Heart left ventricle (tissue), 16 donors: ENCODE data around the gene FUOM. TPM values are rescaled to one million over a fixed set of nuclear protein-coding genes. Genes with fewer than 3 reads are reported as not detected.

Experiments used
- ATAC-seq, 4 donors: fragments of 200-7000 bp; cut with Tn5 transposase; one replicate each; pipeline ENCODE4 v1.9.1; 2020 to 2022; ENCODE audit warnings: moderate library complexity in 4 of 4, mild to moderate bottlenecking in 3 of 4, moderate number of reproducible peaks in 1 of 4
- DNase-seq, 5 donors: peaks; one replicate each; pipeline ENCODE4 v3.0.0-alpha.2; 2020
- H3K27ac ChIP-seq, 12 donors: fragments of 200-600 bp; sonication (generic) in 4 of 12; one replicate each; pipeline versions ENCODE4 v1.5.0 to v1.8.0; 2016 to 2022; ENCODE audit warnings: mild to moderate bottlenecking in 2 of 12
- H3K27me3 ChIP-seq, 9 donors: fragments of 200-600 bp; sonication (generic) in 2 of 9; one replicate each; pipeline versions ENCODE4 v1.5.1 to v1.8.0; 2016 to 2022; ENCODE audit warnings: mild to moderate bottlenecking in 3 of 9
- H3K36me3 ChIP-seq, 9 donors: fragments of 200-600 bp; sonication (generic) in 2 of 9; one replicate each; pipeline versions ENCODE4 v1.5.0 to v1.8.0; 2018 to 2022; ENCODE audit warnings: mild to moderate bottlenecking in 2 of 9
- H3K4me1 ChIP-seq, 12 donors: fragments of 200-600 bp; sonication (generic) in 4 of 12; one replicate each; pipeline versions ENCODE4 v1.5.0 to v1.8.0; 2016 to 2022; ENCODE audit warnings: mild to moderate bottlenecking in 3 of 12
- H3K4me3 ChIP-seq, 12 donors: fragments of 200-600 bp; sonication (generic) in 4 of 12; one replicate each; pipeline versions ENCODE4 v1.5.0 to v1.8.0; 2017 to 2022; ENCODE audit warnings: mild to moderate bottlenecking in 9 of 12, moderate library complexity in 4 of 12
- H3K9me3 ChIP-seq, 12 donors: fragments of 200-600 bp; sonication (generic) in 4 of 12; one replicate each; pipeline versions ENCODE4 v1.5.0 to v1.8.0; 2016 to 2022; ENCODE audit warnings: mild to moderate bottlenecking in 1 of 12
- POLR2A ChIP-seq, 2 donors: fragments of 450-650 bp; IDR thresholded peaks; one replicate each; pipeline ENCODE4 v1.6.1; 2017; ENCODE audit warnings: antibody characterized with exemption in 2 of 2, mild to moderate bottlenecking in 2 of 2, moderate library complexity in 2 of 2
- WGBS, 4 donors: extraction: QIAGEN DNeasy Blood & Tissue Kit in 2 of 4; methylation state at CpG; one replicate each; pipeline versions ENCODE4 v1.1.5 to v1.1.7; 2013 to 2018; 5-methylcytosine and 5-hydroxymethylcytosine counted together
- intact Hi-C, 10 donors: fragments of 100-400 bp; cut with DNase I; formaldehyde crosslinking; loops; one replicate each; pipeline versions ENCODE4 v1.11.1 to v1.14.2; 2022
- long read RNA-seq, 3 donors: library from polyadenylated mRNA; unstranded; transcript quantifications; one replicate each; pipeline ENCODE4 v2.0.0, GENCODE V29; 2020 to 2021
- polyA plus RNA-seq, 2 donors: library from polyadenylated mRNA; stranded (reverse); fragments of 200-250 nt; gene quantifications; one replicate each; pipeline ENCODE4 v1.2.3, GENCODE V29; 2013
- total RNA-seq, 9 donors: library from RNA; depleted of rRNA in 2 of 9; stranded (reverse); fragments of >200 nt in 2 of 9; fragmentation: NEBNext Ultra II Directional in 3 of 9; extraction: Animal tissue kit (Norgen Biotek cat#: 25700) in 3 of 9; gene quantifications; one replicate each; pipeline versions ENCODE4 v1.1.0 to v1.2.4, GENCODE V29; 2016 to 2023
- TF ChIP-seq, protein P1 (sequence below), 12 donors: fragments of 200-600 bp; sonication (generic) in 4 of 12; IDR thresholded peaks; one replicate each; pipeline versions ENCODE4 v1.5.0 to v1.8.0; 2018 to 2022; ENCODE audit warnings: antibody characterized with exemption in 12 of 12, mild to moderate bottlenecking in 5 of 12
- donor health status: ischemic (EF 13 %, LVEDD 7.1; RV severe dilation, severe dysfunction).
- donor health status: healthy with polysubstance abuse.
- donor health status: DM: no; HTN: yes; CAD: no.
- donor health status: DM: no; HTN: no; CAD: no.
- donor health status: ischemic (EF 25% LVEDD 6.9; RV normal size, moderate dysfunction).
- donor health status: ischemic (EF 25% LVEDD 5.7; RV mildly dilated, moderate dysfunction).
- donor health status: healthy.
- donor health status: DM: yes; HTN: yes; CAD: no.
- donor health status: ischemic (EF 35%, LVEDD 5.7; RV mildly dilated, moderate dysfunction).
- donor health status: nonischemic (EF 11% LVEDD 7.7; RV severe dilation, severe dysfunction).
- donor health status: DM: yes; HTN: yes; CAD: no.
- donor health status: PGD.
- donor health status: ischemic (EF 29% LVEDD 5.4; RV normal size, mild dysfunction).
- donor health status: nonischemic (EF 23%, LVEDD 6.1; RV moderate dilation, normal function).

FUOM gene, protein sequence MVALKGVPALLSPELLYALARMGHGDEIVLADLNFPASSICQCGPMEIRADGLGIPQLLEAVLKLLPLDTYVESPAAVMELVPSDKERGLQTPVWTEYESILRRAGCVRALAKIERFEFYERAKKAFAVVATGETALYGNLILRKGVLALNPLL
- total RNA-seq (10 to 100 TPM in 2 of 9 donors, 1 to 10 TPM in 7; 4.3 to 24.1 (median 8.0) TPM), polyA plus RNA-seq (10 to 100 TPM in 1 of 2 donors, 1 to 10 TPM in 1; 8.6 to 16.0 TPM)
- long read RNA-seq, donor 1, partial matches to known transcripts: 1 of 8 reads
- long read RNA-seq, donor 1, other reads (novel, unspliced or antisense): 3 of 8 reads
- long read RNA-seq, donor 2, partial matches to known transcripts: 3 of 6 reads
- long read RNA-seq, donor 2, other reads (novel, unspliced or antisense): 1 of 6 reads
- long read RNA-seq, donor 3, partial matches to known transcripts: 0 of 4 reads
- long read RNA-seq, donor 3, other reads (novel, unspliced or antisense): 1 of 4 reads

DNA sequence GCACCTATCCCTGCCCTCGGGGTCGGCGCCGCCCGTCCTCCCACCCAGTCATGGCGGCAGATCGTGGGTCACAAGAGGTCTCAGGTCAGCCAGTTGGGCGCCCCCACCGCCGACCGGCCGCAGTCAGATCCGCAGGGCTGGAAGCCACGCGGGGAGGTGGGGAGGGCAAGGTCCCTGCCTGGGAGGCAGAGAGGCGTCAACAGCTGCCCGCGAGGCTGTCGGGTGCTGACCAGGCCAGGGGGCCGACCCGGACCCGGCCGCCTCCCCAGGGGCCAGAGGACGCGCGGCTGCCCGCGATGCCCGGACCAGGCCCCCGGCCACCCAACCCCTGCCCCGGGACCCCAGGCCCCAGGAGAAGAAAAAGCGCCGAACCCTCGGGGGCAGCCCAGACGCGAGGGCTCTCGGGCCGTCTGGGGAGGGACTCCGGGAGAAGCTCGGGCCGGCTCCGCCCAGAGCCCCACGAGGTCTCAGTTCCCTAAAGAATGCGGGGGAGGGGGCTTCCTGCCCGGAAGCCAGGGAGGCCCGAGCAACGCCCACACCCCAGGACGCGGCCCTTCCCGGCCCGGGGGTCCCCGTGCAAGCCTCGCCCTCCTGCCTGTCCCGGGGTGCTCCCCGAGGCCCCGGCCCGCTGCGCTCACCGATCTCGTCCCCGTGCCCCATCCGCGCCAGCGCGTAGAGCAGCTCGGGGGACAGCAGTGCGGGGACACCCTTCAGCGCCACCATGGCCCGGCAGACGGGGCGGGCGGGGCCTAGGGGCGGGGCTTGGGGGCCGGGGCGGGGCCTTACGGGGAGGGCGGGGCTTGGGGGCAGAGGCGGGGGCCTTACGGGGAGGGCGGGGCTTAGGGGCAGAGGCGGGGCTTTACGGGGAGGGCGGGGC is at the start of gene FUOM:
FUOM (minus strand) TSS at position 735 of the 877 bp plus-strand sequence; CDS start at position 723, 12 bp downstream.
- TF ChIP-seq, protein P1, sequence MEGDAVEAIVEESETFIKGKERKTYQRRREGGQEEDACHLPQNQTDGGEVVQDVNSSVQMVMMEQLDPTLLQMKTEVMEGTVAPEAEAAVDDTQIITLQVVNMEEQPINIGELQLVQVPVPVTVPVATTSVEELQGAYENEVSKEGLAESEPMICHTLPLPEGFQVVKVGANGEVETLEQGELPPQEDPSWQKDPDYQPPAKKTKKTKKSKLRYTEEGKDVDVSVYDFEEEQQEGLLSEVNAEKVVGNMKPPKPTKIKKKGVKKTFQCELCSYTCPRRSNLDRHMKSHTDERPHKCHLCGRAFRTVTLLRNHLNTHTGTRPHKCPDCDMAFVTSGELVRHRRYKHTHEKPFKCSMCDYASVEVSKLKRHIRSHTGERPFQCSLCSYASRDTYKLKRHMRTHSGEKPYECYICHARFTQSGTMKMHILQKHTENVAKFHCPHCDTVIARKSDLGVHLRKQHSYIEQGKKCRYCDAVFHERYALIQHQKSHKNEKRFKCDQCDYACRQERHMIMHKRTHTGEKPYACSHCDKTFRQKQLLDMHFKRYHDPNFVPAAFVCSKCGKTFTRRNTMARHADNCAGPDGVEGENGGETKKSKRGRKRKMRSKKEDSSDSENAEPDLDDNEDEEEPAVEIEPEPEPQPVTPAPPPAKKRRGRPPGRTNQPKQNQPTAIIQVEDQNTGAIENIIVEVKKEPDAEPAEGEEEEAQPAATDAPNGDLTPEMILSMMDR (IDR thresholded peaks at IDR 0.05): no peak
- TF ChIP-seq POLR2A (IDR thresholded peaks at IDR 0.05): peak in 1 of 2 donors; percentile 37
- peak within 1 kb of the TSS; percentile 47 to 85 (median 66) for H3K4me3 ChIP-seq
- DNase-seq (peak; percentile 68 to 83 (median 70)), ATAC-seq (peak; percentile 18 to 81 (median 71))
- peak within 1 kb of the TSS; percentile 50 to 84 (median 74) for H3K27ac ChIP-seq
- 0 to 3% (median 2%) methylated on average over 6 to 83 of the region's 83 CpGs for WGBS, 4 donors
- H3K4me1 ChIP-seq: peaks cover 3 to 21% (median 13%) of the 10 kb centered on the region in 12 donors
- peaks cover 0 to 13% (median 10%) of the 10 kb centered on the region in 9 donors for H3K36me3 ChIP-seq
- intact Hi-C loops: no loop called here
- peaks cover 0 to 4% (median 0%) of the 10 kb centered on the region in 12 donors for H3K9me3 ChIP-seq
- H3K27me3 ChIP-seq: no peaks in the 10 kb centered on the region

DNA sequence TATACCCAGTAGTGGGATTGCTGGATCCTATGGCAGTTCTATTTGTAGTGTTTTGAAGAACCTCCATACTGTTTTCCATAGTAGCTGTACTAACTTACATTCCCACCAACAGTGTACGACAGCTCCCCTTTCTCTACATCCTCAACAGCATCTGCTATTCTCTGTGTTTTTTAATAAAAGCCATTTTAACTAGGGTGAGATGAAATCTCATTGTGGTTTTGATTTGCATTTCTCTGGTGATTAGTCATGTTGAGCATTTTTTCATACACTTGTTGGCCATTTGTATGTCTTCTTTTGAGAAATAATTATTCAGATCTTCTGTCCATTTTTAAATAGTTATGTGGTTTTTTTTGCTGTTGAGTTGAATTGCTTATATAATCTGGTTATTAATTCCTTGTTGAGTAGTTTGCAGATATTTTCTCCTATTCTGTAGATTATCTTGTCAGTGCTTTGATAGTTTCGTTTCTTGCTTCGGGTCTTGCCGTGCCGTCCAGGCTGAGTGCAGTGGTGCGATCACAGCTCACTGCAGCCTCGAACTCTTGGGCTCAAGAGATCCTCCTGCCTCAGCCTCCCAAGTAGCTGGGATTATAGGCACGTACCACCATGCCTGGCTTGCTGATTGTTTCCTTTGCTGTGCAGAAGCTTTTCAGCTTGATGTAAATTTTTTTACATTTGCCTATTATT is 48.2 kb upstream of the FUOM start:
- ATAC-seq (no peak), DNase-seq (no peak)
- 95 to 96% (median 95%) methylated on average over 8 of the region's 8 CpGs for WGBS, 4 donors
- H3K9me3 ChIP-seq: peaks cover 0 to 29% (median 3%) of the 10 kb centered on the region in 12 donors
- TF ChIP-seq, protein P1 (IDR thresholded peaks at IDR 0.05): no peak
- TF ChIP-seq POLR2A (IDR thresholded peaks at IDR 0.05): no peak
- H3K4me3 ChIP-seq: no peak overlapping the region
- intact Hi-C loops: no loop called here
- H3K4me1 ChIP-seq: peaks cover 0 to 16% (median 0%) of the 10 kb centered on the region in 12 donors
- H3K27me3 ChIP-seq: no peaks in the 10 kb centered on the region
- H3K27ac ChIP-seq: no peak overlapping the region
- H3K36me3 ChIP-seq: peaks cover 0 to 97% (median 87%) of the 10 kb centered on the region in 9 donors

DNA sequence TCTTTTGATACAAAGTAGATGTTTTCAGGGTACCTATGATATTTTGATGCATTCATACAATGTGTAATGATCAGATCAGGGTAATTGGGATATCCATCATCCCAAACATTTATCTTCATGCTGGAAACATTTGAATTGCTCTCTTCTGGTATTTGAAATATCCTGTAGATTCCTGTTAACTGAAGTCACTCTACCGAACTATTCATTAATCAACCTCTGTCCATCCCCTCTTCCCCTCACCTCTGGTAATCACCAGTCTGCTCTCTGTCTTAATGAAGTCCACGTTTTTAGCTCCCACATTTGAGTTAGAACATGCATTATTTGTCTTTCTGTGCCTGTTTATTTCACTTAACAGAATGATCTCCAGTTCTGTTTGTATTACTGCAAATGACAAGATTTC is 47.5 kb upstream of the FUOM start:
- H3K9me3 ChIP-seq: peaks cover 0 to 22% (median 0%) of the 10 kb centered on the region in 12 donors
- 47 to 68% (median 61%) methylated on average over 2 of the region's 2 CpGs for WGBS, 4 donors
- no peak for TF ChIP-seq POLR2A (IDR thresholded peaks at IDR 0.05)
- TF ChIP-seq, protein P1 (IDR thresholded peaks at IDR 0.05): no peak
- no peak for DNase-seq
- no peaks in the 10 kb centered on the region for H3K27me3 ChIP-seq
- H3K27ac ChIP-seq: no peak overlapping the region
- intact Hi-C loops: no loop called here
- ATAC-seq: no peak
- peaks cover 0 to 23% (median 0%) of the 10 kb centered on the region in 12 donors for H3K4me1 ChIP-seq
- H3K4me3 ChIP-seq: no peak overlapping the region
- H3K36me3 ChIP-seq: peaks cover 0 to 97% (median 82%) of the 10 kb centered on the region in 9 donors
